Left forelimb (tissue), 1 donor: ENCODE data around the gene CFAP52.
A peak's percentile ranks its signal among the peaks of the same experiment; 100 is the strongest.
"Not testable (repeated sequence)": the region's sequence is repeated elsewhere in the genome, so short reads cannot be mapped to it uniquely, and the experiment has no call there.

ENCODE experiments used
- DNase-seq: peaks from one replicate; pipeline ENCODE4 v3.0.0-alpha.2; 2018; ENCODE audit warnings: low spot score

Gene CFAP52, protein sequence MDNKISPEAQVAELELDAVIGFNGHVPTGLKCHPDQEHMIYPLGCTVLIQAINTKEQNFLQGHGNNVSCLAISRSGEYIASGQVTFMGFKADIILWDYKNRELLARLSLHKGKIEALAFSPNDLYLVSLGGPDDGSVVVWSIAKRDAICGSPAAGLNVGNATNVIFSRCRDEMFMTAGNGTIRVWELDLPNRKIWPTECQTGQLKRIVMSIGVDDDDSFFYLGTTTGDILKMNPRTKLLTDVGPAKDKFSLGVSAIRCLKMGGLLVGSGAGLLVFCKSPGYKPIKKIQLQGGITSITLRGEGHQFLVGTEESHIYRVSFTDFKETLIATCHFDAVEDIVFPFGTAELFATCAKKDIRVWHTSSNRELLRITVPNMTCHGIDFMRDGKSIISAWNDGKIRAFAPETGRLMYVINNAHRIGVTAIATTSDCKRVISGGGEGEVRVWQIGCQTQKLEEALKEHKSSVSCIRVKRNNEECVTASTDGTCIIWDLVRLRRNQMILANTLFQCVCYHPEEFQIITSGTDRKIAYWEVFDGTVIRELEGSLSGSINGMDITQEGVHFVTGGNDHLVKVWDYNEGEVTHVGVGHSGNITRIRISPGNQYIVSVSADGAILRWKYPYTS

GRCh38 chr17:9576521-9577372 is at the start of gene CFAP52:
TSS of gene CFAP52 (plus strand) at chr17:9576642. CDS start at chr17:9576696, 54 bp downstream.
- peak; percentile 79 for DNase-seq

GRCh38 chr17:9527788-9528187 is 48.7 kb upstream of the CFAP52 start:
- DNase-seq: no peak

GRCh38 chr17:9529033-9529700 is 47.3 kb upstream of the CFAP52 start:
- DNase-seq: no peak

DNA sequence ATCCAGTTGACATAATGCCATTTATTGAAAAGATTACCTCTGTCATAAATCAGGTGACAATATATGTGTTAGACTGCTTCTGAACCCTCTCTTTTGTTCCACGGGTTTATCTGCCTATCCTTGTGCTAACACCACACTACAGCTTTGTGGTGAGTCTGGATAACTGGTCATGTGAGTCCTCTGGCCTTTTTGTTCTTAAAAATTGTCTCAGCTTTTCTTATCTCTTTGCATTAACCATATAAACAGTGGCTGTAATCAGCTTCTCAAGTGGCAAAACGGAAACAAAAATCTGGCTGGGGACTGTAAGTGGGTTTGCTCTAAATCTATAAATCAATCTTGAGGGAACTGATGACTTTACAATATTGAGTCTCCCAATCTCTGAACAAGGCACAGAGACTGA is 45.4 kb upstream of the CFAP52 start:
- no peak for DNase-seq

- no peak for DNase-seq
These were observed 43.7 kb upstream of the CFAP52 start for GRCh38 chr17:9532715-9533114.

- no peak for DNase-seq
These were observed 43.0 kb upstream of the CFAP52 start for GRCh38 chr17:9533441-9533840.

- DNase-seq: no peak
These were observed 40.4 kb upstream of the CFAP52 start for GRCh38 chr17:9536061-9536460.

DNA sequence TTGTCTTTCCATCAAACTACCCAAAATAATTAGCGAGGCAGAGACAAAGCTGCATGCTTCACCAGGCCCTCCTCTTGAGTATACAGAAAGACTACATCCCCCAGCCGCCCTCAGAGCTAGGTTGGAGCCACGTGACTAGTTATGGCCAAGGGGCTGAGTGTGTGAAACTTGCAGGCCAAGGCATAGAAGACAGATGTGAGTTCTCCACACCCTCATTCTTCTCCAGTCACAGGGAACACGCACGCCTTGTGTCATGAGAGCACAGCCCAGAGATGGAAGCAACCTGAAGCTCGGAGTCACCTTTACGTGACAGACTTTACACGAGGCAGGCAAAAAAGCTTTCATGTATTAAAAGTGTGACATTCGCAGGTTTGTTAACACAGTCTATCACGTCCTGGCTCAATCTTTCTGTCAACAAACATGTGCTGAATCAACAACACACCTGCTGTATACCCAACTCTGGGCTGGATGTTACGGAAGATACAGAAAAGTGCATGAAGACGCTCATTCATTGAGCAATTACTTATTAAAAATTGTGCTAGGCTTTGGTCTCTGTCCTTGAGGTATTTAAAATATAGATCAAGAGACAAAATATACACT is 39.2 kb upstream of the CFAP52 start:
- no peak for DNase-seq

- no peak for DNase-seq
These were observed 37.8 kb upstream of the CFAP52 start for GRCh38 chr17:9538626-9539025.

GRCh38 chr17:9541718-9542117 is 34.7 kb upstream of the CFAP52 start:
- no peak for DNase-seq

- no peak for DNase-seq
These were observed 32.2 kb upstream of the CFAP52 start for GRCh38 chr17:9544221-9544620.

GRCh38 chr17:9549215-9549614 is 27.2 kb upstream of the CFAP52 start:
- DNase-seq: no peak

DNA sequence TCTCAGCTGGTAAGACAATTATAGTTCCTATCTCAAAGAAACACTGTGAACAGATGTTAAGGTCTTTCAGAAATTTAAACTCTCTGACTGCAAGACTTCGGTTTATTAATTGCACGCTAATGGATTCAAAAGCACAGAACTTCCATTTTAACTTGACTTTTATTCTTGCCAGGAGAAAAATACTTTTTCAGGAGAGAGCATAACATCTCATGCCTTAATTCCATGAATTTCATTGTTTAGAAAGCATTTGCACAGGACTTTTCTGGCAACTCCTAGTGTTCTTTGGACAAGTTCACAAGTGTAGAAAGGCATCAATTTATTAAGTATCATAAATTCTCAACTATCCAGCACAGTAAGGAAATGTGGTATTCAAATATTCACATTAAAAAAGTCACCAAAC is 23.3 kb upstream of the CFAP52 start:
- no peak for DNase-seq

- no peak for DNase-seq
These were observed 22.8 kb upstream of the CFAP52 start for GRCh38 chr17:9553596-9553995.

- not testable (repeated sequence) for DNase-seq
These were observed 21.7 kb upstream of the CFAP52 start for GRCh38 chr17:9554715-9555114.

GRCh38 chr17:9557161-9557755 is 19.2 kb upstream of the CFAP52 start:
- no peak for DNase-seq

DNA sequence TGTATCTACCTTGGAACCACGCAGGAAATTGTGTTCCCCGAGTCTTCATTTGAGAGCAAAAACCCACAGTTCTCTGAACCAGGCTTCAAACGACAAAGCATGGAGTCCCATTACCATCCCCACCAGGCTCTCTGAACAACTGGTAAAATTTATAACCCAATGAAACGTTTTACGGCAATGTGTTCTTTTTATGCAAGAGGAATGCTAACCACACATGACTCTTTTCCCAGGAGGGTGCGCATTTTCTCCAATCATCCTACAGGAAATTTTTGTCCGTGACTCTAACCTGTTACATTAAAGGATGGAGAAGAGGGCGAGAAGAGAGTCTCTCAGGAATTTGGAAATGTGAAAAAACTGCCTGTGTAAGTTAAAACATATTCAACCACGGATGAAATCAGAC is 18.6 kb upstream of the CFAP52 start:
- DNase-seq: no peak

- DNase-seq: no peak
These were observed 12.3 kb upstream of the CFAP52 start for GRCh38 chr17:9564104-9564503.

DNA sequence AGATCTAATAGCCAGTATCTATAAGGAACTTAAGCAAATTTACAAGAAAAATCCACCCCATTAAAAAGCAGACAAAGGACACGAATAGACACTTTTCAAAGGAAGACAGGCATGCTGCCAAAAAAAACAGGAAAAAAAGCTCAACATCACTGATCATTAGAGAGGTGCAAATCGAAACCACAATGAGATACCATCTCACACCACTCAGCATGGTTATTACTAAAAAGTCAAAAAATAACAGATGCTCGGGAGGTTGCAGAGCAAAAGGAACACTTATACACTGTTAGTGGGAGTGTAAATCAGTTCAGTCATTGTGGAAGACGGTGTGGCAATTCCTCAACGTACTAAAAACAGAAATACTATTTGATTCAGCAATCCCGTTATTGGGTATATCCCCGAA is 10.4 kb upstream of the CFAP52 start:
- DNase-seq: no peak

DNA sequence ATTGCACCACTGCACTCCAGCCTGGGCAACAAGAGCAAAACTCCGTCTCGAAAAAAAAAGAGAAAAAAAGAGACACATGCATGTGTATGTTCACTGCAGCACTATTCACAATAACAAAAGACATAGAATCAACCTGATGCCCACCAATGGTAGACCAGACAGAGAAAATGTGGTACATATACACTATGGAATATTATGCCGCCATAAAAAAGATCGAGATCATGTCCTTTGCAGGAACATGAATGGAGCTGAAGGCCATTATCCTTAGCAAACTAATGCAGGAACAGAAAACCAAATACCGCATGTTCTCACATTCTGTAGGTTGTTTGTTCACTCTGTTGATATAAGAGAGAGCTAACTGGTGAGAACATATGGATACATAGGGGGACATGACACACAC is 9.7 kb upstream of the CFAP52 start:
- DNase-seq: not testable (repeated sequence)

GRCh38 chr17:9568004-9568403 is 8.4 kb upstream of the CFAP52 start:
- DNase-seq: no peak
